HTR-8/SVneo (cell line): Measurements from ENCODE around the gene MCOLN2.

Source experiments
- DNase-seq: peaks from one replicate; pipeline ENCODE4 v3.0.0; 2011; ENCODE audit warnings: low spot score, mixed read lengths; ENCODE audit not compliant: insufficient read length
- FAIRE-seq: peaks from 2 replicates; lab custom pipeline; 2011; peaks lifted over from hg19 to GRCh38; lab: Jason Lieb, UNC

Gene MCOLN2

DNA sequence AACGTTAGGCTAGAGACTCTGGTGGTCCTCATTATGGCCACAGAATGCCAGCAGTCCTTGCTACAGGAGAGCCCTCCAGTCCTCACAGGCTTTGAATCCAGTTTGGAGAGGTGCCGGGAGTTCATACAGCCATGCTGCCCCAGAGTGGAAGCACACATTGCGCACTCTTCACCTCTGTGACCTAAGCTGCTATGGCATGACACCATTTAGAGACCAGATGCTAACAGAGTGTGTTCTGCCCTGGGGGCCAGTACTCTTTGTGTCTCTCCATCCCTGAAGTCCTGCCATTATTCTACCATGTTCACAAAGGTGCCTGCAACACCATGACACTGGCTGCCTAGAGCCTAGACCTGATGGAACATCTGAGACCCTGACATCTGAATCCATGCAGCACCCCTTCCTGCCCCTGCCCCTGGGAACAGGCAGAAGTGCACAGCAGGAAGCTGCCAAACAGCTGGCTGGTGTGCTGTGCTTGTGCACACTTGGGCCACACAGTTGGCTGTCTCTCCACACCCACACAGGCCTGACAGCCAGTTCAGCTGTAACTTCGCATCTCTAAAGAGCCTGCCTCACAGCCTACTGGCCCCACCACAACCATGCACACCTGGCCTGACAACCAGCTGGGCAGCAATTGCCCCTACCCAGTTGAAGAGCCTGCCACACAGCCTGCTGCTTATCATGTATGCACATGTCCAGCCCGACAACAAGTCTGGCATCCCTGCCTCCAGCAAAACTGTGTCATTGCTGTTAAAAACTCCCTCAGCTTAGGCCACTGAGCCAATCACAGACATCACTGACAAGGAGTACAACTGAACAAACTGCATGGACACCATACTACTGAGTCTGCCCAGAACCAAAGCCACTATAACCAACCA lies 49.1 kb downstream of the MCOLN2 start:
- no peak for DNase-seq
- no peak for FAIRE-seq

DNA sequence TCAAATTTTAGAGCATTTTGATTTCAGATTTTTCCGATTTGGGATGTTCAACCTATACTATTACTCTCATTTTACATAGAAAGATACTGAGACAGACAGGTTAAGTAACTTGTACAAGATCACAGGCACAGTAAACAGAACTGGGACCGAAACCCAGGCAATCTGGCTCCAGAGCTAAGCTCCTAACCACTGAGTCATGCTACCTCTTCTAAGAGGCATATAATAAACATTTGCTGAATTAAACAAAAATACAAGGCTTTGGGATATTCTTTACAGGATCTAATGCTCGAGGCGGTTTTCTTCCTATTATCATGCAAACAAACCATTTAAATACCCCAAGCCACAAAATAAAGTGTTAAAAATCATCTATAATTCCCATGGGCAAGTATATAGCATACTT lies 50.3 kb downstream of the MCOLN2 start:
- no peak for FAIRE-seq
- no peak for DNase-seq

DNA sequence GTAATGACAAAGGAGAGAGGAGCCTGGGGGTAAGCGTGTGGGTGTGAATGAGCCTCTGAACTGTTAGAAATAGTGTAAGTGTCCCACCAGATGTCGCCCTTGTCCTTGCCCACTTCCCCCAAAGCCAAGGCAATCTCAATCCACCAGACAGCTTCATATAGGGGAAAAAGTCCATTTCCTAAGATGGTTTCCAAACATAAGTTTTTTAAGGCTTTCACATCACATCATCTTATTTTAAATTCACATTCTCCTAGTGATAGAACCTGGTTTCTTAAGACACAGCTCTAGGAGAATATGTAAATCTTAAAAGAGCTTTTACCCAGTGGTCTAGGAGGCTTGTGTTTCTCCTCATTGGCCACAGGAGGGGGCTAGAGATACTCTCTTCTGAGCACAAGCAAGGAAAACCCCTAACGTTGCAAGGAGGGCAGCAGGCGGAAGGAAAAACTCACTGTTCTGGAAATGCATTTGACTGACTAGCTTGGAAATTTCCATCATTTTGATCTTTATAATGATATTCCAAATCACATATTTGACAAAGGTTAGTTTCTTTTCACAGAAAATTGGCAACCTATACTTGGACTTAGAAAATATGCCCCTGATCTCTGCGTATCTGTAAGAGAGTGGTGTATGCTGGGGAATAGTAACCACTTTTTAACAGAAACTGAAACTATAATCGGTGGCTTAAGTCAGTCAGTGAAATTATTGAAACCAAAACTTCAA lies 52.0 kb downstream of the MCOLN2 start:
- DNase-seq, result peak; percentile 59
- no peak for FAIRE-seq

DNA sequence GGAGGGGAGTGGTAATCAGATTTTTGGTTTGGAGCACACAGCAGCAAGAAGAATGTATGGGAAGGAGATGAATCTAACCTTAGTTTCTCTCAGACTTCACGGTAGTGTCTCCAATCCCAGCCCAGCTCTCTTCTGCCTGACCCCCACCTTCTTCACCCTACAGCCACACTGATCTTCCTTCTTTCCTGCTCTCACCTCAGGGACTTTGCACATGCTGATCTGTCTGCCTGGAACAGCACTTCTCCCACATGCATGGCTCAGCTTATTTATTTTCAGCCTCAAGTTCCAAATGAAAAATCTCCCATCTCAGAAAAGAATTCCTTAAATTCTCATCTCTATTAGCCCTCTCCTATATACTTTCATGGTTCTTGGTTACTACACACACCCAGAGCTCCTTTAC lies 55.1 kb downstream of the MCOLN2 start:
- FAIRE-seq, result no peak

DNA sequence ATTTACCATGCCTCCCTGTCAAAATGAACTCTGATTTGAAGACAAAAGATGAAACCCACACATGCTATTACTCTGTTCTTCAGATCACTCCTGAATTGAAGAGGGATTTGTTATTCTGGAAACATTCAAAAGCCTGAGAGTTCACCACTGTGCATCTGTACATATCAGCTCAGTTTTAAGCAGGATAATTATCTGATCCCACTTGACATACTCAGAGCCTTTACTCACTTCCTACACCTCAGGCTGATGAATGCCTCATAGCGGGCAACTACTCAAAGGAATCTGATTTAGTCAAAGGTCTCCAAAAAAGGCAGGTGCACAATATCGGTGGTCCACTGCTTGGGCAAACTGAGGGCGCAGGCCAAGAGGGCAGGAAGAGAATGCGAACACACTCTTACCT lies 56.4 kb downstream of the MCOLN2 start:
- FAIRE-seq, result no peak

More for the DNA sequence above, 55.1 kb downstream of the MCOLN2 start:
- no peak for DNase-seq

DNA sequence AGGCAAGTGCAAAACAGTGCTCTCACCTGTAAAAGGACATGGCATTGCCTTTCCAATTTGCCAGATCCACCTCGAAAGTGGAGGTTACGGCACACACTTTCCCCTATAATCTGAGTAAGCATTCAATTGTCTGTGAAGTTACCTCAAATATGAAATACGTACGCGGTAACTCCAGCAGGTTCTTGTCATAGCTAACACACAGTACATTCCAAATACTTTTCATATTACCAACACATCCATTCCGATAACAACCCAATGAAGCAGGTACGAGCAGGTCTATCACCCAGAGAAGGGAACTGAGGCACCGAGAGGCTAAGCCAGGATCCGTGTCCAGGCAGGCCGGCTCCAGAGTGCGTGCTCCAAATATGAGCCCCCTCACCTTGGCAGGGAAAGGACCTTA lies 57.2 kb downstream of the MCOLN2 start:
- DNase-seq, result no peak
- FAIRE-seq, result no peak

More for the DNA sequence above, 56.4 kb downstream of the MCOLN2 start:
- no peak for DNase-seq

DNA sequence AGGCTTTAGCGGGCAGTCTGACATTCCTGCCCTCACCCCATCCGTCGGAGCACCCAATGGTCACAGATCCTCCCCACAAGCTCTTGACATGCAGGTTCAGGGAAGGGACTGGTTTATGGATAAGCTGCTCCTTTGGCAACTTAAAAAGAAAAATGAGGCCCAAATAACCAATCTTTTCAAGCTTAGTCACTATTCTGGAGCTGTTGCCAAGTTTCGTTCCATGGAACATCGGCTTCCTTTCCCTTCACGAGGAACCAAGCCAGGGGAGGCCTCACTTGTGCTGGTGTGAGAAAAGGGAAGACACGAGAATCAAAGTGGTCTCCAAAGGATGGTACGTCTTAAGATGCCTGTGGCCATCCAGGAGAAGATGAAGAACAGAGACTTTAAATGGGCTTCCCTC lies 57.8 kb downstream of the MCOLN2 start:
- FAIRE-seq (no peak), DNase-seq (no peak)

DNA sequence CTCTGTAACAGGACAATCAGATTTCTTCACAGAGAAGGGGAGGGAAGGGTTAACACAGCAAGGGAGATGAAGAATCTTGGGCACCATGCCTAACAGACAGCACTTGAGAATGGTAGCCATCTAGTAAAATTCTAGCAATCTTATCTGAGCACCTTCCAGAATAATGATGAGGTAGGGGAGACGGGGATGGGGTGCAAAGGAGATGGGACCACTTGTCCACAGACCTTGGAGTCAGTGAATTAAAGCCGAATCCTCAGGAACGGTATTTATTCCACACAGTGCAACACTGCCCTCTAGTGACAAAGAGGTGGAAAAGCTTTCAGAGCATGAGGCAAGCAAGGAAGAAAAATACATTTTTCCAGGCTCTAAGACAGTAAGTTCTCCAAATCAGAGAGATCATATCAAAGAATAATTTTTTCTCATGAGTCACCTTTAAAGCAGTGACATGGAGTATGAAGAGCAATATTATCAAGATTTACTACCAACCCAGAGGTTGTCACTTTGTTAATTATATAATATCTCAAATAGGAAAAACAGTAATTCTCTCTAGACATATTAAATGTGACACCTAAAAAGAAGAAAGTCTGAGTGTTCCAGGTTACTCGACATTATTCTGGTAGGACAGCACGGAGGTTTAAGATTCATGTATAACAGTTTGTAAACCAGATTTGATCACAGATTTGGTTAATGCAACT lies 60.6 kb downstream of the MCOLN2 start:
- DNase-seq, result peak; percentile 57
- FAIRE-seq, result peak; percentile 9

DNA sequence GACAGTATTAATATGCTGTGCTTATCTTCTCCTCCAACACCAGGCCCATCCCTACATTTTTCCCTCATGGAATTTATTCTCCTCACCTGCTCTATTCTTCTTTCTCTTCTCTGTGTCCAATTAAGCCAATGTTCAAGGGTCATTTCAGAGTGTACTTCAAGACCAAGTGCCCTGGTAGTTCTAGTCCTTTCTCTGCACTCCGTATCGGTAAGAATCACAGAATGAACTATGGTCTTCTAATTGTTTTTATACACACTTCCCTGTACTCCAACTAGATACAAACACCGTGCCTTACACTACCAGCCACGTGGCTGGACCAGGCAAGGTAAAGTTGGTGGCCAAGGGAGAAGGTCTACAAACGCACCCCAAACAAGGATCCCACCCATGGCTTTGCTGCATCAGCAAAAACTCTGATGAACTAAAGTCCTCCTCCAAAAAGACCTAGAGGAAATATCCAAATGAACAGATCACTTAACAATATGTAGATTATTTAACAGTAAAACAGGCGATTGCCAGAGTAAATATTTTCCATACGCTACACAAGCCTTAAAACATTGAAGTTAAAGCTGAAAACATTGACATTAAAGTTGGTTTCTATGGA lies 63.8 kb downstream of the MCOLN2 start:
- FAIRE-seq, result no peak
- DNase-seq, result no peak

DNA sequence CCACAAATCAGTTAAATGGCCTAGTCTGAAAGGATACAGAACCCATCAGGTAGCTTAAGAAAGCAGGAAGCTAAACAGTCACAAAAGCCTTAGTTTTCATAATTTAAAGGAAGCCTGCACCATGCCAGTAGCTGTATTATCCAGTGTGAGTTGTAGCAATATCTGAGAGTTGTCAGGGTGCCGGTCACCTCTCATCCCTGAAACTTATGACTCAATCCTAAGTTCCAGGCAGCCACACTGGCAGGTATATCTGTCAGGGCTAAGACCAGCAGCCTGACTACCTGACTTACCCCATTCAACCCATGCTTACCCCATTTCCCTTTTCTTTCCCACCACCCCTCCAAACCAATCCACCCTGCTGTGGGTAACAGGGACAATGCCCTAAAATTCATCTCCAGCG lies 66.1 kb downstream of the MCOLN2 start:
- no peak for DNase-seq
- no peak for FAIRE-seq

DNA sequence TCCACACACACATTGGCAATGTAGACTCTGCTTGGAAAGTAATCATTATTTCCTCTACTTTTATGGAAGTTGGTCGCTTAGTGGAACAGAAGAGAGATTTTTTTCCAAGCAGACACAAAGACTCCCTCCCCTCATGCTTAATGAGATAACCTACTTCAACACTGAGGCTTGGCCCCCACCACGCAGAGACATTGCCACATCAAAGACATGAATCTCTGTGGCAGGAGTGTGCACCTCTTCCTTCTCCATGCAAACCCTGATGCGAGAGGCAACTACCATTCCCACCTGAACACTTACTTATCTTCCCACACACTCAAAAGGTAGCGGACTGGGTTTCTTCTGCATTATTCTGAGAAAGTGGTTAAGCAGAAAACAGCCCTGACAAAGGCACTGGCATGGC lies 66.6 kb downstream of the MCOLN2 start:
- FAIRE-seq (no peak), DNase-seq (no peak)

DNA sequence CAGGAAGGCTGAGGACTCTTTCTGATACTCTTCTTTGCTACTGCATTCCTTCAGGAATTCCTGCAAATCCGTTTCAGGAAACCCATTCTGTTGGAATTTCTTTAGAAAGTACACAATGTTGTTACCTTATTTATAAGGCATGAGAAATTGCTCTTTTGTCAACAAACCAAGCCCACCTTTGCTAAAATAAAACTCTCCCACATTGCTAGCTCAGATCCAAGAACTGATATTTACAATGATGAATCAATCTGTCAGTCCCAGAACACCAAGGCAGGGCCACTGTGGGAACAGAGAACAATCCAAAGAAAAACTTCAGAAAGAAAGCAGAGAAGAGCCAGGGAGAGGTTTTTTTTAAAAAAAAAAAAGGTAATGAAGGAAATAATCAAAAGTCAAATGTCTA lies 67.3 kb downstream of the MCOLN2 start:
- FAIRE-seq, result no peak
- no peak for DNase-seq

DNA sequence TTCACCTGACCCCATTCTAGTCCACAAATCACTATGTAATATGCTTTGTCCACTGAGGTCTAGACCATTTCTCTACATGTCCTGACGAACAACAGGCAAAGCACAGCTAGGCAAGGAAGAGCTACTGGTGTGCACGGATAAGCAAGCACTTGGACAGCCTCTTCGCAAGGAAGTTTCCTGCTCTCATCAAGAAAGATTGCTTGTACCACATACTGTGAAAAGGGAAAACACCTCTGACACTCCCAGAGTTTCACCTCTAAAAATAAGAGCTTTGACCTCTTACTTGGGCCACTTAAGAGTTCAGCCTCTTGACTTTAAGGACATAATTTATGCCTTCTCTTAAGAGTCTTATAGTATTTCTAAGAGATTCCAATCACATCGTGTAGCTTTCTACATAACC lies 67.9 kb downstream of the MCOLN2 start:
- no peak for DNase-seq
- FAIRE-seq, result no peak

DNA sequence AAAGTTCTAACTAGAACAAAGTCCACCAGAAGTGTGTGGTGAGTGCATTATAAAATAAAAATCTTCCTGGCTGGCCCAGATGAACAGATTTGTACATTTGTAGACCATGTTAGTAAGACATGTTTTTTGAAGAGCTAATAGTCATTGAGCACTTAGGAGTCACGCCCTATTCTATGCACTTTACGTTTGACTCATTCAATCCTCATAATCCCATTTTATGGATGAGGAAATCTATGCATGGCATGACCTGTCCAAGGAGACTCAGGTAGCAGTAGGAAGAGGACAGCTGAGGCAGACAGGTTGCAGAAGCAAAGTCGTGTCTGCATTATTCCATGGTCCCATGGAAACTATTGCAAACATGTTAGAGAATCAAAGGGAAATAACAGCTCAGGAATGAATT lies 73.6 kb downstream of the MCOLN2 start:
- DNase-seq (no peak), FAIRE-seq (no peak)

DNA sequence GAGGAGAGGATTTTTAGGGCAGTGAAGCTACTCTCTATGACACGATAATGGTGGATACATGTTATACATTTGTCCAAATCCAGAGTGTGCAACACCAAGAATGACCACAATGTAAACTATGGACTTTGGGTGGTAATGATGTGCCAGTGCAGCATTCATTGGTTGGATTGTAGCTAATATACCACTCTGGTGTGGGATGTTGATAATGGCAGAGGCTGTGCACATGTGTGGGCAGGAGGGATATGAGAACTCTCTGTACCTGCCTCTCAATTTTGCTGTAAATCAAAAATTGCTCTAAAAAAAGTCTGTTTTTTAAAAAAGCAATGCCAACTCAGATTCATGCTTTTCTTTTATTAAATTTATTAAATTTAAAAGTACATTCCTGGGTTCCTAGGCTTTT lies 76.8 kb downstream of the MCOLN2 start:
- DNase-seq (no peak), FAIRE-seq (no peak)

DNA sequence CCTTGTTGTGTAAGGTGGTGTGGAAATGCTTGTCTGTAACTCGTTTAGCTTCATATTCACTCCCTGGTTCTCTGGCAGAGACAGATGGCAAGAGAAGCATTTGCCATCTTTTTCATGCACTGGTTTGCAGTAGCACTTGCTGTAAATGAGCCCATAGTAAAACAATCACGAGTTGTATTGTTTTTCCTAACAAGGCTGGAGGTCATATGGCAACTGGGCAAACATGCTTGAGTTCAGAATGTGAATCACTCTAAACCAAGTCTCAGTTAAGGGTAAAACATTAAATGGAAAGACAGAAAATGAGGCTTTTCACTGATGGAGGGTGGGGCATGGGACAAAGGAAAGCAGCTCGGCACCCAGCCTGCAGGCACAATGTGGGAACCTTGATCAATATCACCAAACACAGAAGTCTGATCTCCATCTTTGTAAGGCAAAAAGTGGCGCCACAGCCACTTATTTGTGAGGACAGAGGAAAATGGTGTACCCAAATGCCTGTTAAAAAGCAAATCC lies 77.4 kb downstream of the MCOLN2 start:
- FAIRE-seq (no peak), DNase-seq (no peak)

DNA sequence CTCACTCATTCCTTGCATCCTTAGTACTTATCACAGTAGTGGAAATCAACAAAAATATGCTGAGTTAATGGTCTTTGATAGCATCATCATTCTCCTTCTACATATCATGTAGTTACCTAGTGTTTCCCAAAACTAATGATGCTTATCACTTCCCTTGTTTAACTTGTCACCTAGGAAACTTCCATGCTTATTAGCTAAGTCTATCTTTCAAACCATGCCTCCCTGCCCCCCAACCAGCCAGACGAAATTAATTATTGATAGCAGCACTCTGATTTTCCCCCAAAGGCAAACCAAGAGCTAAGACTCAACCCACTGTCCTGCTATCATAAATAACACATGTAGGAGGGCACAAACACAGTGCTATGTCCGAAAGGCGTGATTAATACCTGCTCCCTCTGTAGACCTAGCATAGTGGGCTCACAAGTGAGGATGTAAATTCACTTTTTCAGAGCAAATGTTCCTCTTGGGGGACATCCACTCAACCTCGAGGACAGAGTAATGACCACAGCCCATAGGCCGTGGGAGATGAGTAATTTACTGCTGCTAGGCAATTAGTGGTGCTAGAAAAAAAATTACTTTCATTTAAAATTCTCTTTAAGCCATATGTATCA lies 78.1 kb downstream of the MCOLN2 start:
- DNase-seq, result no peak
- FAIRE-seq, result no peak

DNA sequence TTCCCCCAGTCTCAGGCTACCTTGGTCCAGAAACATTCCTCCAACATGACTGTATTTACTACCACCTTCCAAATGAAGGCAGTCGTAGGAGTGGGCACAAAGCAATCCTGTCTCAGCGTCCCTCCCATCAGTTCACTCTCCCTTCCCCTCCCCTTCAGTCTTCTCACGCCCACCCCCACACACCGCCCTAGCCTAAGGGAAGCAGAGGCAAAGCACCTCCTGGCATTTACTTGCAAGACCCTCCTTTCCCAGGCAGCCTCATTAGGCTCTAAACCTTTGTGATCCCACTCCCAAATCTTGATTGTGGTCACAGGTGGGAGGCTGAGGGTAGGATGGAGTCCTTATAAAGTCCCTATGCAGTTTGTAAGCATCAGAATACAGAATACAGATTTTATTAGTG lies 80.0 kb downstream of the MCOLN2 start:
- no peak for FAIRE-seq
- DNase-seq, result no peak

DNA sequence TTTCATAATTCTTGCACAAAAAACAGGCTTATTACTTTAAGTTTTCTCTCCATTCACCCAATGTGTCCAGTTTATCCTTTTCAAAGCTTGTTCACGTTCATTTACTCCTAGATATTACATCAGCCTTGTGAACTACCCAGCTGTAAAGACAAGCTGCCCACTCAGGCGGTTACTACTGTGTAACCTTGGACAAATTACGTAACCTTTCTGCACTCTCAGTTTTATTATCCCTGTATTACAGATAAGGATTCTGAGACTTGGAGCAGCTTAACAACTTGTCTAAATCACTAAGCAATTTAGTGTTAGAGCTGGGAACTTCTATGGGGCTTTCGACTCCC lies 83.4 kb downstream of the MCOLN2 start:
- no peak for FAIRE-seq
- no peak for DNase-seq
